HepG2 (cell line): ENCODE measurements around the gene IPPK. TPM values are rescaled to one million over a fixed set of nuclear protein-coding genes. Genes with fewer than 3 reads are reported as not detected.

Source experiments
- AHR ChIP-seq: IDR thresholded peaks from 2 replicates; pipeline ENCODE4 v1.6.1; 2018; ENCODE audit warnings: missing genetic modification reagents, missing compliant biosample characterization
- CEBPG ChIP-seq: IDR thresholded peaks from 2 replicates; pipeline ENCODE4 v1.6.1; 2016
- HMGXB3 ChIP-seq: sonication (generic); formaldehyde crosslinking; IDR thresholded peaks from 2 replicates; pipeline ENCODE4 v1.4.0; 2020; ENCODE audit warnings: missing genetic modification reagents, borderline replicate concordance
- HNRNPL ChIP-seq: fragments of 200-400 bp; formaldehyde crosslinking; IDR thresholded peaks from 2 replicates; pipeline ENCODE4 v1.6.1; 2017; ENCODE audit warnings: mild to moderate bottlenecking, low read depth, low read length
- HOMEZ ChIP-seq: IDR thresholded peaks from 2 replicates; pipeline ENCODE4 v1.6.1; 2016; ENCODE audit warnings: low read depth
- JARID2 ChIP-seq: sonication (generic); formaldehyde crosslinking; IDR thresholded peaks from 2 replicates; pipeline ENCODE4 v1.8.1; 2023; ENCODE audit warnings: missing genetic modification reagents, inconsistent platforms; ENCODE audit not compliant: insufficient replicate concordance
- KDM3A ChIP-seq: IDR thresholded peaks from 2 replicates; pipeline ENCODE4 v1.6.1; 2018; ENCODE audit warnings: low read depth, missing compliant biosample characterization
- MBNL3 ChIP-seq: fragments of 250-450 bp; sonication (Bioruptor Pico); conservative IDR thresholded peaks from 2 replicates; pipeline ENCODE4 v1.8.0; 2022; ENCODE audit warnings: mild to moderate bottlenecking, inconsistent platforms
- MEF2D ChIP-seq: sonication (generic); formaldehyde crosslinking; IDR thresholded peaks from 2 replicates; pipeline ENCODE4 v1.5.1; 2020; ENCODE audit warnings: mild to moderate bottlenecking, missing genetic modification reagents
- PCBP1 ChIP-seq: fragments of 200-400 bp; formaldehyde crosslinking; IDR thresholded peaks from 2 replicates; pipeline ENCODE4 v1.6.1; 2017; ENCODE audit warnings: mild to moderate bottlenecking, low read depth, low read length, borderline replicate concordance
- SIX1 ChIP-seq: sonication (generic); formaldehyde crosslinking; IDR thresholded peaks from 2 replicates; pipeline ENCODE4 v1.4.0; 2020; ENCODE audit warnings: missing genetic modification reagents, borderline replicate concordance
- SNRNP70 ChIP-seq: fragments of 200-400 bp; formaldehyde crosslinking; IDR thresholded peaks from 2 replicates; pipeline ENCODE4 v1.6.1; 2017; ENCODE audit warnings: mild to moderate bottlenecking, low read depth, low read length, moderate library complexity
- SYNCRIP ChIP-seq: fragments of 200-400 bp; formaldehyde crosslinking; IDR thresholded peaks from 2 replicates; pipeline ENCODE4 v1.6.1; 2018; ENCODE audit warnings: mild to moderate bottlenecking, low read depth, low read length; ENCODE audit not compliant: insufficient read depth
- TEAD3 ChIP-seq: optimal IDR thresholded peaks from 2 replicates; pipeline ENCODE3; 2016; ENCODE audit warnings: borderline replicate concordance
- U2AF1 ChIP-seq: fragments of 200-400 bp; formaldehyde crosslinking; optimal IDR thresholded peaks from 2 replicates; pipeline ENCODE3; 2017; ENCODE audit warnings: mild to moderate bottlenecking, low read depth, low read length
- XBP1 ChIP-seq: sonication (generic); formaldehyde crosslinking; IDR thresholded peaks from 2 replicates; pipeline ENCODE4 v1.5.0; 2020; ENCODE audit warnings: missing genetic modification reagents
- ZBTB38 ChIP-seq: sonication (generic); formaldehyde crosslinking; IDR thresholded peaks from 2 replicates; pipeline ENCODE4 v1.5.1; 2020; ENCODE audit warnings: mild to moderate bottlenecking, missing genetic modification reagents
- ZFP41 ChIP-seq: sonication (generic); formaldehyde crosslinking; IDR thresholded peaks from 2 replicates; pipeline ENCODE4 v1.4.0; 2020; ENCODE audit warnings: mild to moderate bottlenecking, missing genetic modification reagents, borderline replicate concordance
- ZNF224 ChIP-seq: sonication (generic); formaldehyde crosslinking; IDR thresholded peaks from 2 replicates; pipeline ENCODE4 v1.5.0; 2020; ENCODE audit warnings: mild to moderate bottlenecking, missing genetic modification reagents
- ZNF460 ChIP-seq: sonication (generic); formaldehyde crosslinking; IDR thresholded peaks from 2 replicates; pipeline ENCODE4 v1.5.1; 2020; ENCODE audit warnings: missing genetic modification reagents, mild to moderate bottlenecking, borderline replicate concordance
- ZNF512B ChIP-seq: sonication (generic); formaldehyde crosslinking; IDR thresholded peaks from 2 replicates; pipeline ENCODE4 v1.5.1; 2020; ENCODE audit warnings: missing genetic modification reagents, mild to moderate bottlenecking, borderline replicate concordance
- ZNF782 ChIP-seq: sonication (generic); formaldehyde crosslinking; IDR thresholded peaks from 2 replicates; pipeline ENCODE4 v1.4.0; 2020; ENCODE audit warnings: missing genetic modification reagents, mild to moderate bottlenecking, borderline replicate concordance
- ZNF816 ChIP-seq: sonication (generic); formaldehyde crosslinking; IDR thresholded peaks from 2 replicates; pipeline ENCODE4 v1.8.0; 2022; ENCODE audit warnings: missing genetic modification reagents, mild to moderate bottlenecking, borderline replicate concordance
- polyA plus RNA-seq, 8 experiments: library from polyadenylated mRNA; depleted of rRNA in 3 of 8; stranded (reverse) in 7 of 8; unstranded in 1 of 8; fragments of >200 nt; fragmentation: Illumina TruSeq in 4 of 8; extraction: Trizol in 4 of 8; gene quantifications; 2 replicates each; pipeline versions ENCODE4 v1.2.1 to v1.2.3, GENCODE V29; 2011 to 2016; ENCODE audit warnings: low read depth in 4 of 8, missing spikeins in 1 of 8, mixed read lengths in 1 of 8; ENCODE audit not compliant: insufficient read depth in 1 of 8
- total RNA-seq, 5 experiments: library from RNA; depleted of rRNA; stranded (reverse); fragments of >200 nt; fragmentation: Illumina TruSeq; extraction: Trizol; gene quantifications; 2 replicates each; pipeline ENCODE4 v1.2.3, GENCODE V29; 2016; ENCODE audit warnings: low read depth in 1 of 5

The IPPK gene
- total and polyA plus RNA-seq, 2 of the 13 experiments (the other 11 are each of a cell fraction or from before 2014, with no cell fraction given) = 9.9 to 14.1 TPM

- peak; percentile 70 for TF ChIP-seq HOMEZ (CRISPR knock-in tag)
- no peak for TF ChIP-seq HMGXB3 (CRISPR knock-in tag)
- TF ChIP-seq PCBP1 = no peak
- no peak for TF ChIP-seq ZNF782 (CRISPR knock-in tag)
- no peak for TF ChIP-seq HNRNPL
- peak; percentile 84 for TF ChIP-seq ZBTB38
- TF ChIP-seq XBP1 = no peak
- TF ChIP-seq SYNCRIP = no peak
- no peak for TF ChIP-seq MEF2D (CRISPR knock-in tag)
- no peak for TF ChIP-seq ZNF512B
- TF ChIP-seq SNRNP70 = no peak
- TF ChIP-seq ZNF816 (CRISPR knock-in tag) = no peak
- no peak for TF ChIP-seq U2AF1
- no peak for TF ChIP-seq SIX1
- no peak for TF ChIP-seq ZFP41 (CRISPR knock-in tag)
- no peak for TF ChIP-seq KDM3A (CRISPR knock-in tag)
- no peak for TF ChIP-seq CEBPG
- TF ChIP-seq JARID2 (CRISPR knock-in tag) = no peak
- no peak for TF ChIP-seq ZNF460
- no peak for TF ChIP-seq MBNL3 (CRISPR knock-in tag)
- no peak for TF ChIP-seq AHR
- TF ChIP-seq TEAD3 (CRISPR knock-in tag) = peak; percentile 73
- TF ChIP-seq ZNF224 = 0 out of 2 replicates have a peak, but pooled peaks have one; percentile 30
Measured at GRCh38 chr9:92618633-92619225, 51.2 kb downstream of the IPPK start (continued).
